ENCODE measurements around the gene CZIB. TPM values are rescaled to one million over a fixed set of nuclear protein-coding genes. Genes with fewer than 3 reads are reported as not detected.
"Not testable (repeated sequence)": the region's sequence is repeated elsewhere in the genome, so short reads cannot be mapped to it uniquely, and the experiment has no call there.

CZIB gene
- total RNA-seq, 1 donor from 2014 or later, result 115 TPM

DNA sequence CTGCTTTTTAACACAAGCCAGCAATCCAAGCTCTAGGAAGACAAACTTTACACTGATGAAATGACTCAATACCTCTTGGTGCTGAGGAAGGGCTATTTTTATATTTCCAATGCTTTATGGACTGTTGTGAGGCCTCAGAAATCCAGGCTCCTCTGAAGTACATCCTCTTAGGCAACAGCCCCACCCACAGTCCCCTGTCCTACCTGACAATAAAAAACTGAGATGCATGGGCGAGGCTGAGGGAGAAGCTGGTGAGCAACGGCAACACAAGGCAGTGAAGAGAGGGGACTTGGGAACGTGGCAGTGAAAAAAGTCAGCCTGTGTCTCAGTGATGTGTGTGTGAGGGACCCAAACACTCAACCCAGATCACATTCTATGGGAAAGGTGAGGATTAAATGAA lies 33.9 kb downstream of the CZIB start:
- no peaks in the 10 kb centered on the region for H4K20me1 ChIP-seq (ENCODE audit: low read depth)

DNA sequence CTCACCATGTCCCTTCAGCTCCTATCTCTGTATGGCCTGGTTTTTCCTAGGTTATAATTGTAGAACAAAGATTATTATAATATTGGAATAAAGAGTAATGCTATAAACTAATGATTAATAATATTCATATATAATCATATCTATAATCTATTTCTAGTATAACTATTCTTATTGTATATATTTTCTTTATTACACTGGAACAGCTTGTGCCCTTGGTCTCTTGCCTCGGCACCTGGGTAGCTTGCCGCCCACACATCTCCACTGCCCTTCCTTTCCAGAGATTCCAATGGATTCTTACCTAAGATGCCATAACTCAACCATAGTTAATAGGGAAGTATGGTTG lies 34.5 kb downstream of the CZIB start:
- not testable (repeated sequence) for H3K36me3 ChIP-seq; H3K27ac Mint-ChIP-seq; H3K9ac ChIP-seq; H3K4me3 ChIP-seq; H3K36me3 Mint-ChIP-seq; H3K4me3 Mint-ChIP-seq; H3K9me3 ChIP-seq (ENCODE audit: low read depth); H3K27ac ChIP-seq; DNase-seq (ENCODE audit: low spot score); H3K4me1 Mint-ChIP-seq; H3K27me3 ChIP-seq; H3K27me3 Mint-ChIP-seq (ENCODE audit: insufficient read depth, low read depth); H3K9me3 Mint-ChIP-seq; H3K79me2 ChIP-seq (ENCODE audit: low read depth); H3K4me2 ChIP-seq; H3F3A ChIP-seq (ENCODE audit: low read depth); H3K4me1 ChIP-seq; H4K20me1 ChIP-seq (ENCODE audit: low read depth); H2AFZ ChIP-seq (replicated peaks)

More for the DNA sequence above, 33.9 kb downstream of the CZIB start:
- Histone ChIP-seq H3K9ac (no peak overlapping the region), H3K79me2 (ENCODE audit: low read depth) (no peaks in the 10 kb centered on the region), H3K36me3 (no peaks in the 10 kb centered on the region), H3K4me3 (no peak overlapping the region), H3K27me3 (no peaks in the 10 kb centered on the region), H3K9me3 (ENCODE audit: low read depth) (no peaks in the 10 kb centered on the region), H3K4me2 (no peak overlapping the region), H3F3A (ENCODE audit: low read depth) (no peaks in the 10 kb centered on the region), H3K27ac (no peak overlapping the region), H2AFZ (replicated peaks) (no peak overlapping the region), H3K4me1 (peaks cover 4% of the 10 kb centered on the region)
- TF ChIP-seq, protein P1, sequence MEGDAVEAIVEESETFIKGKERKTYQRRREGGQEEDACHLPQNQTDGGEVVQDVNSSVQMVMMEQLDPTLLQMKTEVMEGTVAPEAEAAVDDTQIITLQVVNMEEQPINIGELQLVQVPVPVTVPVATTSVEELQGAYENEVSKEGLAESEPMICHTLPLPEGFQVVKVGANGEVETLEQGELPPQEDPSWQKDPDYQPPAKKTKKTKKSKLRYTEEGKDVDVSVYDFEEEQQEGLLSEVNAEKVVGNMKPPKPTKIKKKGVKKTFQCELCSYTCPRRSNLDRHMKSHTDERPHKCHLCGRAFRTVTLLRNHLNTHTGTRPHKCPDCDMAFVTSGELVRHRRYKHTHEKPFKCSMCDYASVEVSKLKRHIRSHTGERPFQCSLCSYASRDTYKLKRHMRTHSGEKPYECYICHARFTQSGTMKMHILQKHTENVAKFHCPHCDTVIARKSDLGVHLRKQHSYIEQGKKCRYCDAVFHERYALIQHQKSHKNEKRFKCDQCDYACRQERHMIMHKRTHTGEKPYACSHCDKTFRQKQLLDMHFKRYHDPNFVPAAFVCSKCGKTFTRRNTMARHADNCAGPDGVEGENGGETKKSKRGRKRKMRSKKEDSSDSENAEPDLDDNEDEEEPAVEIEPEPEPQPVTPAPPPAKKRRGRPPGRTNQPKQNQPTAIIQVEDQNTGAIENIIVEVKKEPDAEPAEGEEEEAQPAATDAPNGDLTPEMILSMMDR (IDR thresholded peaks at IDR 0.05), result no peak
- no peak for TF ChIP-seq EZH2phosphoT487 (IDR thresholded peaks at IDR 0.05)
- no peak for TF ChIP-seq EZH2 (IDR thresholded peaks at IDR 0.05)
- no peaks in the 10 kb centered on the region for H3K9me3 Mint-ChIP-seq
- H3K4me3 Mint-ChIP-seq, result no peak overlapping the region
- DNase-seq (ENCODE audit: low spot score), result no peak
- H3K36me3 Mint-ChIP-seq, result no peaks in the 10 kb centered on the region
- H3K27me3 Mint-ChIP-seq (ENCODE audit: insufficient read depth, low read depth), result peaks cover 2% of the 10 kb centered on the region
- no peak overlapping the region for H3K27ac Mint-ChIP-seq
- peaks cover 5% of the 10 kb centered on the region for H3K4me1 Mint-ChIP-seq

DNA sequence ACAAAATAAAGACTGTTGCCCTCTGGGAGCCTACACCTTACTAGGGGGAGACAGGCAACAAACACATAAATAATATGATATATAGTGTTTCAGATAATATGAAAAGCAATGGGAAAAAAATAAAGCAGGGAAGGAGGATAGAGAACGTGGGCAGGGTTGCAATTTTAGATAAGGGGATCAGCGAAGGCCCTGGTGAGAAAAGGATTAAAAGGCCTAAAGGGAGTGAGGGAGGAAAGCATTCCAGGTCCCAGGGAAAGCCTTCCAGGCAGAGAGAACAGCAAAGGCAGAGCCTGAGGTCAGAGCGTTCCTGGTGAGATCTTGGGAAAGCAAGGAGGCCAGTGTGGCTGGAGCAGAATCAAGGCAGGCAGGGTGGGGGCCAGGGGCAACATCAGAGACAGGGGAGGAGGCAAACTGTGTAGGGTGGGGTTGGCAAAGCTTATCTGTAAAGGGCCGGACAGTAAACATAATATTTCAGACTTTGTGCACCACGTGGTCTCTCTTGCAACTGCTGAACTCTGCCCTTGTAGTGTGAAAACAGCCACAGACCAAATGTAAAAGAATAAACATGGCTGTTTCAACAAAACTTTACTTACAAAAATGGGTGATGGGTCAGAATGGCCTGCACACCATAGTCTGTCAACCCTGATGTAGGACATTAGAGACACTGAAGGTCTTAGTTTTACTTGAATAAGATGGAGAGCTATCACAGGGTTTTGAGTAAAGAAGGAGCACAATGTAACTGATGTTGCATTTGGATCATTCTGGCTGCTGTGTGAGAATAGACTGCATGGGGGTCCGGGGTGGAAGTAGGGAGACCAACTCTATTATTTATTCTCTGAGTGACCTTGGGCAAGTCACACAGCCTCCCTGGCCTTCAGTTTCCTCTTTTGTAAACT lies 37.1 kb downstream of the CZIB start:
- Histone ChIP-seq H3K4me1 (peaks cover 4% of the 10 kb centered on the region), H3F3A (ENCODE audit: low read depth) (no peaks in the 10 kb centered on the region), H4K20me1 (ENCODE audit: low read depth) (no peaks in the 10 kb centered on the region), H3K9ac (no peak overlapping the region), H3K36me3 (no peaks in the 10 kb centered on the region), H3K4me3 (no peak overlapping the region), H3K79me2 (ENCODE audit: low read depth) (no peaks in the 10 kb centered on the region), H2AFZ (replicated peaks) (no peak overlapping the region), H3K9me3 (ENCODE audit: low read depth) (no peaks in the 10 kb centered on the region), H3K27ac (no peak overlapping the region), H3K4me2 (no peak overlapping the region), H3K27me3 (no peaks in the 10 kb centered on the region)
- H3K27ac Mint-ChIP-seq, result no peak overlapping the region
- H3K27me3 Mint-ChIP-seq (ENCODE audit: insufficient read depth, low read depth), result peaks cover 8% of the 10 kb centered on the region
- DNase-seq (ENCODE audit: low spot score), result no peak
- no peaks in the 10 kb centered on the region for H3K36me3 Mint-ChIP-seq
- no peak overlapping the region for H3K4me3 Mint-ChIP-seq
- TF ChIP-seq EZH2phosphoT487 (IDR thresholded peaks at IDR 0.05) (no peak), EZH2 (IDR thresholded peaks at IDR 0.05) (no peak)
- TF ChIP-seq, protein P1 (IDR thresholded peaks at IDR 0.05), result no peak
- peaks cover 3% of the 10 kb centered on the region for H3K4me1 Mint-ChIP-seq
- H3K9me3 Mint-ChIP-seq, result no peaks in the 10 kb centered on the region

DNA sequence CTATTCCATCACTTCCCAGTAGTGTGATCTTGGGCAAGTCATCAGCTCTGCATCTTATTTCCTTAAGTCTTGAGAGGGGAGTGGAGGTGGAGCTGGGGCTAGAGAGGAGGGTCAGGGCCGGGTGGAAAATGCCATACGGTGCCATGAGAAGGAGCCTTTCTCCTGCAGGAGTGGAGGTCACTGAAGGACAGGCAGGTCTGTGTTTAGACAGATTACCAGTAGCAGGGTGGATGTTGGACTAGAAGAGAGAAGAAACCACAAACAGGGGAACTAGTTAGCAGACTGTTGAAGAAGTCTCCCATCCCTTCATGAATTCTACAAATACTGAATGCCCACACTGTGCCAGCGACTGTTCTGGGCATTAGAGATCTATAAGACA lies 37.7 kb downstream of the CZIB start:
- Histone ChIP-seq H3K4me1 (peaks cover 4% of the 10 kb centered on the region), H3K27ac (no peak overlapping the region), H3K9me3 (ENCODE audit: low read depth) (no peaks in the 10 kb centered on the region), H4K20me1 (ENCODE audit: low read depth) (no peaks in the 10 kb centered on the region), H2AFZ (replicated peaks) (no peak overlapping the region), H3K27me3 (no peaks in the 10 kb centered on the region), H3K9ac (no peak overlapping the region), H3K4me3 (no peak overlapping the region), H3K4me2 (no peak overlapping the region), H3K36me3 (no peaks in the 10 kb centered on the region), H3K79me2 (ENCODE audit: low read depth) (no peaks in the 10 kb centered on the region), H3F3A (ENCODE audit: low read depth) (no peaks in the 10 kb centered on the region)
- Mint-ChIP-seq H3K36me3 (no peaks in the 10 kb centered on the region), H3K4me1 (peaks cover 3% of the 10 kb centered on the region), H3K27ac (no peak overlapping the region), H3K9me3 (no peaks in the 10 kb centered on the region), H3K27me3 (ENCODE audit: insufficient read depth, low read depth) (peaks cover 8% of the 10 kb centered on the region), H3K4me3 (no peak overlapping the region)
- no peak for DNase-seq (ENCODE audit: low spot score)
- no peak for TF ChIP-seq EZH2 (IDR thresholded peaks at IDR 0.05)
- TF ChIP-seq, protein P1 (IDR thresholded peaks at IDR 0.05), result no peak
- TF ChIP-seq EZH2phosphoT487 (IDR thresholded peaks at IDR 0.05), result no peak

Measured in neural progenitor cell (in vitro differentiated cells).